Fibroblast of the conjunctiva (primary cell): ENCODE results near the gene SYT13.
A peak's percentile ranks its signal among the peaks of the same experiment; 100 is the strongest.

Experiments used
- DNase-seq: peaks from one replicate; pipeline ENCODE4 v3.0.0-alpha.2; 2010; ENCODE audit warnings: low read depth

Gene SYT13

GRCh38 chr11:45218705-45219104, 67.4 kb downstream of the SYT13 start:
- DNase-seq: no peak

GRCh38 chr11:45217991-45218390, 68.2 kb downstream of the SYT13 start:
- no peak for DNase-seq

- DNase-seq: no peak
Measured at GRCh38 chr11:45216901-45217300, 69.2 kb downstream of the SYT13 start.

GRCh38 chr11:45216031-45216430, 70.1 kb downstream of the SYT13 start:
- no peak for DNase-seq

- DNase-seq: no peak
Measured at GRCh38 chr11:45215098-45215865, 70.9 kb downstream of the SYT13 start.

GRCh38 chr11:45213717-45214116, 72.4 kb downstream of the SYT13 start:
- no peak for DNase-seq

- DNase-seq: no peak
Measured at GRCh38 chr11:45213316-45213665, 72.8 kb downstream of the SYT13 start.

GRCh38 chr11:45212566-45213315, 73.4 kb downstream of the SYT13 start:
- DNase-seq: no peak

- no peak for DNase-seq
Measured at GRCh38 chr11:45211732-45212131, 74.4 kb downstream of the SYT13 start.

GRCh38 chr11:45210846-45211245, 75.3 kb downstream of the SYT13 start:
- DNase-seq: no peak

- peak; percentile 73 for DNase-seq
Measured at GRCh38 chr11:45209891-45210699, 76.0 kb downstream of the SYT13 start.

GRCh38 chr11:45209000-45209879, 76.9 kb downstream of the SYT13 start:
- DNase-seq: no peak

GRCh38 chr11:45208135-45208534, 78.0 kb downstream of the SYT13 start:
- DNase-seq: no peak

GRCh38 chr11:45205978-45206377, 80.2 kb downstream of the SYT13 start:
- no peak for DNase-seq

GRCh38 chr11:45204761-45205160, 81.4 kb downstream of the SYT13 start:
- no peak for DNase-seq

GRCh38 chr11:45193695-45194094, 92.4 kb downstream of the SYT13 start:
- DNase-seq: no peak
